Measurements from ENCODE around the gene PSG1. TPM values are rescaled to one million over a fixed set of nuclear protein-coding genes. Genes with fewer than 3 reads are reported as not detected.
"Not testable (repeated sequence)": the region's sequence is repeated elsewhere in the genome, so short reads cannot be mapped to it uniquely, and the experiment has no call there.

PSG1 gene
- total RNA-seq, 5 donors from 2014 or later (not counting 1 experiment from before 2014, with no cell fraction given): not detected

DNA sequence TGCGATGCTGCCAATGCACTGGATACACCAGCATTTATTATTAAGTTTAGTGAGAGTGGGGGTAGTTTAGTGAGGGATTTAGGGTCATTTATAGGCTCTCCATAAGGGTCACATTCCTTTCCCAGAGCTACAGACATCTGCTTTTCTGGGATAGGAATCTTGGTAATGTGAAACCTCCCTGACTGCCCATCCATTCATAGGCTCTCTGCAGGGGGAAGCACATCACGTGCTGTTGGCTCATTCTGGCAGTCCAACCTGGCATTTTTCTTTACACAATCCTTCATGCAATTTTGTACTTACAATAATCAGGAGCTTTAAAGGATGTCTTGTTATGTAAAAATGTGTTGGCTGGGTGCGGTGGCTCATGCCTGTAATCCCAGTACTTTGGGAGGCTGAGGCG lies 21.0 kb upstream of the PSG1 start:
- H3K4me1 ChIP-seq (ENCODE audit: control insufficient read depth in 1 of 2, extremely low read depth in 1 of 2, insufficient read depth in 2 of 2, low read length in 2 of 2); ATAC-seq (replicated peaks in 1 of 4); H3K36me3 ChIP-seq (ENCODE audit: control insufficient read depth in 2 of 2, extremely low read depth in 1 of 2, insufficient read depth in 1 of 2, low read length in 1 of 2); H3K27ac ChIP-seq (ENCODE audit: low read length); H3K4me3 ChIP-seq (ENCODE audit: control insufficient read depth in 1 of 2, extremely low read depth in 1 of 2, low read length in 1 of 2); DNase-seq; H3K9me3 ChIP-seq; H3K27ac Mint-ChIP-seq; H3K36me3 Mint-ChIP-seq; H3K9me3 Mint-ChIP-seq; H3K4me1 Mint-ChIP-seq; CTCF ChIA-PET; H3K4me3 Mint-ChIP-seq; H3K27me3 ChIP-seq (replicated peaks in 1 of 2; ENCODE audit: control insufficient read depth in 2 of 2, extremely low read depth in 1 of 2, insufficient read depth in 2 of 2, low read length in 1 of 2); POLR2A ChIA-PET: not testable (repeated sequence)
- 100% methylated on average over 2 of the region's 4 CpGs for WGBS (ENCODE audit: insufficient coverage)
- peaks cover 0 to 27% of the 10 kb centered on the region in 2 donors for H3K27me3 Mint-ChIP-seq

DNA sequence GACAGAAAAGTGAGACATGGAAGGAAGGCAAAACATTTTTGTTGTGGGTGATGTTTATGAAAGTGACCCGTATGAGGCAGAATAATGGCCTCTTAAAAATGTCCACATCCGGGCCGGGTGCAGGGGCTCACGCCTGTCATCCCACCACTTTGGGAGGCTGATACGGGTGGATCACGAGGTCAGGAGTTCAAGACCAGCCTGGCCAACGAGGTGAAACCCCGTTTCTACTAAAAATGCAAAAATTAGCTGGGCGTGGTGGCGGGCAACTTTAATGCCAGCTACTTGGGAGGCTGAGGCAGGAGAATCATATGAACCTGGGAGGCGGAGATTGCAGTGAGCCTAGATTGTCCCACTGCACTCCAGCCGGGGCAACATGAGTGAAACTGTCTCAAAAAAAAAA lies 20.2 kb upstream of the PSG1 start:
- ATAC-seq (replicated peaks in 1 of 4); H3K36me3 ChIP-seq (ENCODE audit: control insufficient read depth in 2 of 2, extremely low read depth in 1 of 2, insufficient read depth in 1 of 2, low read length in 1 of 2); H3K4me1 ChIP-seq (ENCODE audit: control insufficient read depth in 1 of 2, extremely low read depth in 1 of 2, insufficient read depth in 2 of 2, low read length in 2 of 2); H3K27ac ChIP-seq (ENCODE audit: low read length); H3K4me1 Mint-ChIP-seq; DNase-seq; CTCF ChIA-PET; H3K9me3 ChIP-seq; H3K27me3 ChIP-seq (replicated peaks in 1 of 2; ENCODE audit: control insufficient read depth in 2 of 2, extremely low read depth in 1 of 2, insufficient read depth in 2 of 2, low read length in 1 of 2); H3K4me3 Mint-ChIP-seq; H3K4me3 ChIP-seq (ENCODE audit: control insufficient read depth in 1 of 2, extremely low read depth in 1 of 2, low read length in 1 of 2); H3K27ac Mint-ChIP-seq; H3K9me3 Mint-ChIP-seq; POLR2A ChIA-PET; H3K36me3 Mint-ChIP-seq: not testable (repeated sequence)
- WGBS (ENCODE audit: insufficient coverage): 85% methylated on average over 10 of the region's 12 CpGs
- peaks cover 0 to 27% of the 10 kb centered on the region in 2 donors for H3K27me3 Mint-ChIP-seq

GRCh38 chr19:42899110-42899509 lies 19.6 kb upstream of the PSG1 start:
- H3K36me3 Mint-ChIP-seq; H3K27ac ChIP-seq (ENCODE audit: low read length); H3K4me3 ChIP-seq (ENCODE audit: control insufficient read depth in 1 of 2, extremely low read depth in 1 of 2, low read length in 1 of 2); CTCF ChIA-PET; H3K4me1 Mint-ChIP-seq; H3K27ac Mint-ChIP-seq; H3K27me3 ChIP-seq (replicated peaks in 1 of 2; ENCODE audit: control insufficient read depth in 2 of 2, extremely low read depth in 1 of 2, insufficient read depth in 2 of 2, low read length in 1 of 2); H3K36me3 ChIP-seq (ENCODE audit: control insufficient read depth in 2 of 2, extremely low read depth in 1 of 2, insufficient read depth in 1 of 2, low read length in 1 of 2); H3K4me3 Mint-ChIP-seq; DNase-seq; ATAC-seq (replicated peaks in 1 of 4); H3K9me3 Mint-ChIP-seq; POLR2A ChIA-PET; H3K9me3 ChIP-seq; H3K4me1 ChIP-seq (ENCODE audit: control insufficient read depth in 1 of 2, extremely low read depth in 1 of 2, insufficient read depth in 2 of 2, low read length in 2 of 2): not testable (repeated sequence)
- WGBS (ENCODE audit: insufficient coverage): no CpG with 5 or more reads among the region's 1 CpG
- peaks cover 0 to 26% of the 10 kb centered on the region in 2 donors for H3K27me3 Mint-ChIP-seq

GRCh38 chr19:42898656-42899055 lies 19.1 kb upstream of the PSG1 start:
- H3K27ac Mint-ChIP-seq; ATAC-seq (replicated peaks in 1 of 4); H3K27ac ChIP-seq (ENCODE audit: low read length); DNase-seq; H3K27me3 ChIP-seq (replicated peaks in 1 of 2; ENCODE audit: control insufficient read depth in 2 of 2, extremely low read depth in 1 of 2, insufficient read depth in 2 of 2, low read length in 1 of 2); H3K36me3 Mint-ChIP-seq; H3K9me3 ChIP-seq; H3K4me1 ChIP-seq (ENCODE audit: control insufficient read depth in 1 of 2, extremely low read depth in 1 of 2, insufficient read depth in 2 of 2, low read length in 2 of 2); H3K4me1 Mint-ChIP-seq; CTCF ChIA-PET; H3K9me3 Mint-ChIP-seq; H3K36me3 ChIP-seq (ENCODE audit: control insufficient read depth in 2 of 2, extremely low read depth in 1 of 2, insufficient read depth in 1 of 2, low read length in 1 of 2); H3K4me3 Mint-ChIP-seq; POLR2A ChIA-PET; H3K4me3 ChIP-seq (ENCODE audit: control insufficient read depth in 1 of 2, extremely low read depth in 1 of 2, low read length in 1 of 2): not testable (repeated sequence)
- peaks cover 0 to 25% of the 10 kb centered on the region in 2 donors for H3K27me3 Mint-ChIP-seq
- no CpG with 5 or more reads among the region's 1 CpG for WGBS (ENCODE audit: insufficient coverage)

DNA sequence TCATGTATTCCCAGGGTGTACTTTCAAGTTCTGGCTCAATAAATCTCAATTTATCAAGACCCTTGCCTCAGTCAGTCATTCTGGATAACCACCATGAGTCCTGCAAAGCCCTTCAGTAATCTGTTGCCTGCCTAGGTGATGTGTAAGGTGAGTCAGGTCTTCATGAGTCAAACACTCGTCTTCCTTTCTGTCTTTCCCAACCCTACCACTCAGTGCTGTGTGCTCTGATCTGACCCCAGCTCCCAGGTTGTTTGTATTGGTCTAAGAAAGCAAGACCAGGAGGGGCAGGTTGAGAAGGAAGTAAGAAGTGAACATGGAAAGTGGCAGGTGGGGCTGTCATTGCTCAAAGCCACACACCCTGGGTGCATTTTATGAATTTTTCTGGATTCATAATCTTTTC lies 18.2 kb upstream of the PSG1 start:
- ATAC-seq (replicated peaks in 1 of 4); H3K4me1 ChIP-seq (ENCODE audit: control insufficient read depth in 1 of 2, extremely low read depth in 1 of 2, insufficient read depth in 2 of 2, low read length in 2 of 2); DNase-seq; H3K4me3 ChIP-seq (ENCODE audit: control insufficient read depth in 1 of 2, extremely low read depth in 1 of 2, low read length in 1 of 2); H3K36me3 Mint-ChIP-seq; H3K27ac Mint-ChIP-seq; CTCF ChIA-PET; POLR2A ChIA-PET; H3K36me3 ChIP-seq (ENCODE audit: control insufficient read depth in 2 of 2, extremely low read depth in 1 of 2, insufficient read depth in 1 of 2, low read length in 1 of 2); H3K4me3 Mint-ChIP-seq; H3K27ac ChIP-seq (ENCODE audit: low read length); H3K4me1 Mint-ChIP-seq; H3K27me3 ChIP-seq (replicated peaks in 1 of 2; ENCODE audit: control insufficient read depth in 2 of 2, extremely low read depth in 1 of 2, insufficient read depth in 2 of 2, low read length in 1 of 2); H3K9me3 Mint-ChIP-seq; H3K9me3 ChIP-seq: not testable (repeated sequence)
- peaks cover 0 to 25% of the 10 kb centered on the region in 2 donors for H3K27me3 Mint-ChIP-seq
- no CpG with 5 or more reads among the region's 1 CpG for WGBS (ENCODE audit: insufficient coverage)

- ATAC-seq (replicated peaks in 1 of 4); DNase-seq; CTCF ChIA-PET; H3K36me3 ChIP-seq (ENCODE audit: control insufficient read depth in 2 of 2, extremely low read depth in 1 of 2, insufficient read depth in 1 of 2, low read length in 1 of 2); H3K27ac ChIP-seq (ENCODE audit: low read length); H3K4me1 ChIP-seq (ENCODE audit: control insufficient read depth in 1 of 2, extremely low read depth in 1 of 2, insufficient read depth in 2 of 2, low read length in 2 of 2); H3K27ac Mint-ChIP-seq; H3K36me3 Mint-ChIP-seq; H3K4me3 Mint-ChIP-seq; H3K4me3 ChIP-seq (ENCODE audit: control insufficient read depth in 1 of 2, extremely low read depth in 1 of 2, low read length in 1 of 2); H3K27me3 ChIP-seq (replicated peaks in 1 of 2; ENCODE audit: control insufficient read depth in 2 of 2, extremely low read depth in 1 of 2, insufficient read depth in 2 of 2, low read length in 1 of 2); POLR2A ChIA-PET; H3K4me1 Mint-ChIP-seq; H3K9me3 ChIP-seq: not testable (repeated sequence)
- 79% methylated on average over 4 of the region's 7 CpGs for whole genome bisulfite sequencing (ENCODE audit: insufficient coverage)
- Mint-ChIP-seq H3K27me3 (peaks cover 6 to 16% of the 10 kb centered on the region in 2 donors), H3K9me3 (peaks cover 0 to 17% (median 15%) of the 10 kb centered on the region in 3 donors)
Measured at GRCh38 chr19:42890446-42890845, 10.9 kb upstream of the PSG1 start.

DNA sequence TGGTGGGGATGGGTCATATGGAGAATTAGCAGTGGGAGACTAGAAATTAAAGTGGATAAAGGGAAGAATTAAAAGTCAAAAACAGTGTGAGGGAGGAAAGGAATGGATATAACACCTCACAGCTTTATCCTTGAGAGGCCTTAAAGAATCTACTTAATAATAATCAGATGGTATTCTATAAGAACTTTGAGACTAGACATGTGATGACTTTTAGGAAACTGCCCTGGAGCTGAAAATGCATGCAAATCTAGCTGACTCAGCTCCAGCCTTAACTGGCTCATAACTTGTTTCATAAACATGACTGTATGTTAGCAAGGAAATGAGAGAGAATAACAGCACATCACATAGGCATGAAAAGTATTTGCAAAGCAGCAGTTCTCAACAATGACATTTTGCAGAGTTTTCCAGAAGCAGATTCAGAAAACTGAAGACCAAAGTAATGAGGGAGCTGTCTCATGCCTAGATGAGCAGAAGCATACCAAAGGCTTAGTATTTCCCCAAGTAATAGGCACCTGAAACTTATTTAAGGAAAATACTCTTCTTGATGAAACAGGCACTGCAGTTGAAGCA lies 8.4 kb upstream of the PSG1 start:
- H3K4me1 Mint-ChIP-seq; H3K27ac ChIP-seq (ENCODE audit: low read length); ATAC-seq (replicated peaks in 1 of 4): not testable (repeated sequence)

More for the DNA sequence above, 8.4 kb upstream of the PSG1 start:
- Mint-ChIP-seq H3K27me3 (peaks cover 19 to 33% of the 10 kb centered on the region in 2 donors), H3K9me3 (peaks cover 0 to 14% (median 11%) of the 10 kb centered on the region in 3 donors)
- H3K36me3 ChIP-seq (ENCODE audit: control insufficient read depth in 2 of 2, extremely low read depth in 1 of 2, insufficient read depth in 1 of 2, low read length in 1 of 2); H3K27ac Mint-ChIP-seq; CTCF ChIA-PET; H3K4me3 ChIP-seq (ENCODE audit: control insufficient read depth in 1 of 2, extremely low read depth in 1 of 2, low read length in 1 of 2); H3K27me3 ChIP-seq (replicated peaks in 1 of 2; ENCODE audit: control insufficient read depth in 2 of 2, extremely low read depth in 1 of 2, insufficient read depth in 2 of 2, low read length in 1 of 2); H3K9me3 ChIP-seq; DNase-seq; H3K4me1 ChIP-seq (ENCODE audit: control insufficient read depth in 1 of 2, extremely low read depth in 1 of 2, insufficient read depth in 2 of 2, low read length in 2 of 2); H3K4me3 Mint-ChIP-seq; POLR2A ChIA-PET; H3K36me3 Mint-ChIP-seq: not testable (repeated sequence)

Data from T-cell (primary cell).